AG09319 (cell line): ENCODE results near the gene RPUSD4.
A peak's percentile ranks its signal among the peaks of the same experiment; 100 is the strongest.
"Not testable (repeated sequence)": the region's sequence is repeated elsewhere in the genome, so short reads cannot be mapped to it uniquely, and the experiment has no call there.

ENCODE experiments used
- DNase-seq: peaks from one replicate; pipeline ENCODE4 v3.0.0-alpha.2; 2010; ENCODE audit warnings: low read depth; ENCODE audit errors: extremely low read depth
- TF ChIP-seq, protein P1 (sequence below): IDR thresholded peaks from 2 replicates; pipeline ENCODE4 v1.5.1; 2011; ENCODE audit warnings: low read depth, mild to moderate bottlenecking, inconsistent platforms, low read length, moderate library complexity

The RPUSD4 gene, protein sequence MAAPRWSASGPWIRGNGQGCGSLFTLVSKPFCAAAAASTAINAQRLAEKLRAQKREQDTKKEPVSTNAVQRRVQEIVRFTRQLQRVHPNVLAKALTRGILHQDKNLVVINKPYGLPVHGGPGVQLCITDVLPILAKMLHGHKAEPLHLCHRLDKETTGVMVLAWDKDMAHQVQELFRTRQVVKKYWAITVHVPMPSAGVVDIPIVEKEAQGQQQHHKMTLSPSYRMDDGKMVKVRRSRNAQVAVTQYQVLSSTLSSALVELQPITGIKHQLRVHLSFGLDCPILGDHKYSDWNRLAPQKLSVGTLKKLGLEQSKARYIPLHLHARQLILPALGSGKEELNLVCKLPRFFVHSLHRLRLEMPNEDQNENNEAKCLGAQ

DNA sequence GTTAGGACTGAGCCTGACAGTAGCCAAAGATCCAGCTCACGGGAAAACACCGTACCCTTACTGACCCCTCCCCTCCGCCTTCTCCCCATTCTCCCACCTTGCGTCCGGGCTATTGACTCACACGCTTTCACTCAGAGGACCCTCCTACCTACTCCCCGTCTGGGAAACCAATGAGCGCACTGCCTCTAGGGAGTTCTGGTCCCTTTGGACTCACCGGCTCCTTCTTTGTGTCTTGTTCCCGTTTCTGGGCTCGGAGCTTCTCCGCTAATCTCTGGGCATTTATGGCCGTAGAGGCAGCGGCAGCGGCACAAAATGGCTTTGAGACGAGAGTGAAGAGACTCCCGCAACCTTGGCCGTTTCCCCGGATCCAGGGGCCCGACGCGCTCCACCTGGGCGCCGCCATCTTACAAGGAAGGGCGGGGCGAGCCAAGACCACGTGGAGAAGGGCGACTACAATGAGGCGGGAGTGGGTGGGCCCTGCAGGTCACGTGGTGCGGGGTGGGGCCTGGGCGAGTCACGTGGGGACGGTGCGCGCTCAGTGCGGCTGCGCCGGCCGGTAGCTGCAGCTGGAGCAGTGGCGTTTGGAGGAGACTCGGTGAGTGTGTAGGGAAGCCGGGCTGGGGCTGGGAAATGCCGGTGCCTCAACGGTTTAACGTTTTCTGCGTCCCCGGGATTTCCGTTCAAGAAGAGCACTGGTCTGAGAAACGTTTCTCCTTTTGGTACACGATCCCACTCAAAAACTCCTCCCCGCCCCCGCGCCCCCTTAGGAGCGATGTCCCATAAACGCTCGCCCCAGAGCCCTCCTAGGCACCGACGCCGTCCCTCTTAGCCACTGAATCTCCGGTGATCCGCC, at the start of gene RPUSD4, which contains the start of gene FAM118B:
Gene RPUSD4, minus strand, starts transcription at position 415 of the 853 bp plus-strand sequence. Its CDS starts 12 bp downstream, at position 403.
Gene FAM118B, plus strand, starts transcription at position 547 of the 853 bp plus-strand sequence. CDS start 23,220 bp downstream, outside the sequence.
- DNase-seq, result peak; percentile 91
- TF ChIP-seq, protein P1, sequence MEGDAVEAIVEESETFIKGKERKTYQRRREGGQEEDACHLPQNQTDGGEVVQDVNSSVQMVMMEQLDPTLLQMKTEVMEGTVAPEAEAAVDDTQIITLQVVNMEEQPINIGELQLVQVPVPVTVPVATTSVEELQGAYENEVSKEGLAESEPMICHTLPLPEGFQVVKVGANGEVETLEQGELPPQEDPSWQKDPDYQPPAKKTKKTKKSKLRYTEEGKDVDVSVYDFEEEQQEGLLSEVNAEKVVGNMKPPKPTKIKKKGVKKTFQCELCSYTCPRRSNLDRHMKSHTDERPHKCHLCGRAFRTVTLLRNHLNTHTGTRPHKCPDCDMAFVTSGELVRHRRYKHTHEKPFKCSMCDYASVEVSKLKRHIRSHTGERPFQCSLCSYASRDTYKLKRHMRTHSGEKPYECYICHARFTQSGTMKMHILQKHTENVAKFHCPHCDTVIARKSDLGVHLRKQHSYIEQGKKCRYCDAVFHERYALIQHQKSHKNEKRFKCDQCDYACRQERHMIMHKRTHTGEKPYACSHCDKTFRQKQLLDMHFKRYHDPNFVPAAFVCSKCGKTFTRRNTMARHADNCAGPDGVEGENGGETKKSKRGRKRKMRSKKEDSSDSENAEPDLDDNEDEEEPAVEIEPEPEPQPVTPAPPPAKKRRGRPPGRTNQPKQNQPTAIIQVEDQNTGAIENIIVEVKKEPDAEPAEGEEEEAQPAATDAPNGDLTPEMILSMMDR, result no peak

GRCh38 chr11:126257764-126258163, 46.3 kb upstream of the RPUSD4 start:
- peak; percentile 39 for DNase-seq
- TF ChIP-seq, protein P1, result no peak

DNA sequence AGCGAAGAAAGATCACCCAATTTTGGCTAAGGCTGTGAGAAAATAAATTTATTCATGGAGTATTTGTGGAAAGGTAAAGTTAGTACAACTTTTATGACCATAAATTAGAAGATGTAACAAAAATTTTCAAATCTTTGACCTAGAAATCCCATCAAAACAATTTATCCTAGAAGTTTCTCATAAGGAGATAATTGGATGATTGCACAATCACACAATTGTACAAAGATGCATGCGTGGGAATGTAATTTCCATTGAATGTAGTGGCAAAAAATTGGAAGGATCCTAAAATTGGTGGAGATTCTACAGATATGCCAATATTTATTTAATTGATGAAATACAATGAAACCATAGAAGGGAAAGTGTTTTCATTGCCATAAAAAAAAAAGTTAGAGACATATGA, 45.7 kb upstream of the RPUSD4 start:
- no peak for DNase-seq
- TF ChIP-seq, protein P1, result no peak

GRCh38 chr11:126256216-126256615, 44.8 kb upstream of the RPUSD4 start:
- TF ChIP-seq, protein P1, result no peak
- no peak for DNase-seq

- DNase-seq, result not testable (repeated sequence)
Observed at GRCh38 chr11:126255507-126255906, 44.1 kb upstream of the RPUSD4 start.

DNA sequence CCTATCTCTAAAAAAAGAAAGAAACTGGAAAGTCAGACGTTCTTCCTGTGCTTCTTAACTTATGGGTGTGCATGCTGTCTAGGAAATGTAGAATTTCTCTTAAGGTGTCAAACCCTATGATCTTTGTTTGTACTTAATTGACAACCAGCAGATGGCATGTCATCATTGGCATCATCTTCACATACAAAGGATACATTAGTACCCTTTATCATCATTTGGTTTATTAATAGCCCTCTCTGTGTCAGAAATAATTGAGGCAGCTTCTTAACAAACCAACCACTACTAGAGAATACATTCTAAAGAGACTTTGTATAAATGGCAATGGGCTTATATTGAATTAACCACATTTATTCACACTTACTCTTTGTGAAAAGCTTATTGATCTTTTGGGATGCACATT, 43.4 kb upstream of the RPUSD4 start:
- TF ChIP-seq, protein P1, result no peak
- DNase-seq, result no peak

DNA sequence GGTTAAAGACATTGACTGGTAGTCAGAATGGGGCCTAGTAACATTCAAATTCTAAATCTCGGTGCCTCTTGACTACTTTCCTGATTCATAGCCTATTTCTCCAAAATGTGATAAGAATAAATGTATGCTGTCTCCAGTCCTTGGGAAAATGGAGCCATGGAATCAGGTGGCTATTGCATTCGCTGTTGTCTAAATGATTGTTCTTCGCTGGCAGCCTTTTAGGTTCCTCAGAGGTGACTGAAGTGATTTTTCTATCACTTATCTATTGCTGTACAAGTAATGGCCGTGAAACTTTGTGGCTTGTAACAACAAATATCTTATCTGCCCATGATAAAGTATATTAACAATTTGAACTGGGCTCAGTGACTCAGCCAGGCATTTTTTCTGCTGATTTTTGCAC, 41.8 kb upstream of the RPUSD4 start:
- DNase-seq, result no peak
- TF ChIP-seq, protein P1, result no peak
